Activated CD4-positive, alpha-beta T cell treated with anti-CD3 and anti-CD28 coated beads, Interleukin-2, amount 50 U/mL, for 4 hours (primary cell): ENCODE measurements around the gene NFATC2.
"Not testable (repeated sequence)": the region's sequence is repeated elsewhere in the genome, so short reads cannot be mapped to it uniquely, and the experiment has no call there.

ENCODE experiments used
- DNase-seq, 2 experiments: peaks; one replicate each; pipeline ENCODE4 v3.0.0-alpha.2; 2020

The NFATC2 gene

DNA sequence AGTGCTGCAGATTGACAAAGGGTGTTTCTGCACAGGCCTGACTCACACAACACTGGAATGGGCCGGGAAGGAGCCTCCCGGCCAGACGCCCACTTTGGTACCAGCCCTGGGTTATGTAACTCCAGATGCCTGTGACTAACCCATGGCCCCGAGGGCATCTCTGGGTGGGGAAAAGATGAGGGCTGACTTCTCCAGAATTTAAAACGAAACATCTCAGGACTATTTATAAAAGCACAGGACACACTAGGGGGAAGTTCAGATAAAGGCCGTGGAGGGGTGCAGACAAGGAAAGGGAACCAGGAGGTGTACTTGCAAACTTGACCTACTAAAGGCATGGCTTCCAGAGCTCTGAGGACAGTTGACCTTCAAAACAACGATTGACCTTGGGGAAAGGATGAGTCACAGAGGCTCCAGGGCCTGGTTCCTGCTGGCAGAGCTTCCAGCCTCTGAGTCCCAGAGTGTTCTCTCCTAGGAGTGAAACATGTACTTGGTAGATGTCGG lies 196.9 kb downstream of the NFATC2 start:
- DNase-seq = no peak

GRCh38 chr20:51343802-51344201 lies 198.7 kb downstream of the NFATC2 start:
- not testable (repeated sequence) for DNase-seq

DNA sequence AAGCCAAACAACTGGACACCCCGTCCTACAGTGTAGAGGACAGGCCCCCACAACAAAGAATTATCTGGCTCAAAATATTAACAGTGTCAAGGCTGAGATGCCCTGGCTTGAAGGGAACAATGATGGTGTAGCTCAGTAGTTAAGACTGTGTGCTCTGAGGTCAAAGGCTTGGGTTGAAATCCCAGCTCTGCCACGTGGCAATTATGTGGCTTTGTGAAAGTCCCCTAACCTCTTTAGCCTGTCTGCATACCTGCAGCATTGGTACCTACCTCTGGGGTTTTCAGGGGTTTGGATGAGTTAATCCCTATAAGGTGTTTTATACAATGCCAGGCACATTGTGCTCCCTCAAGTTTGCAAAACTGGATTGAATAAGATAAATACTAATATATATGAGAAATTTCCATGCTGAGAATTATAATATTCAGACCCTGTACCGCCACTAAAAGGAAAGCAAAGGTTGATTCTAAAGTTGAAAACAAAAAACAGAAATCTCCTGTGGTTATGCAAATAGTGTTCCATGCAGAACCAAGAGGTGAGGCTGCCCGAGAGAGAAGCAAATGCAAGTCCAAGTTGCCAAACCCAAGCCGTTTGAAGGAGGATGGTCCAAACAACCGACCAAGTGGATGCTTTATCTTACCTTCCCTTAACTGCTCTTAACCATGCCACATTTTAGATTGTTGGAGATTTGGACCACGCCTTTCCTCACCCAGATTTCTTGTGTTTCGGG lies 199.8 kb downstream of the NFATC2 start:
- no peak for DNase-seq

- DNase-seq = no peak
Measured at GRCh38 chr20:51341581-51341980, 200.9 kb downstream of the NFATC2 start.

DNA sequence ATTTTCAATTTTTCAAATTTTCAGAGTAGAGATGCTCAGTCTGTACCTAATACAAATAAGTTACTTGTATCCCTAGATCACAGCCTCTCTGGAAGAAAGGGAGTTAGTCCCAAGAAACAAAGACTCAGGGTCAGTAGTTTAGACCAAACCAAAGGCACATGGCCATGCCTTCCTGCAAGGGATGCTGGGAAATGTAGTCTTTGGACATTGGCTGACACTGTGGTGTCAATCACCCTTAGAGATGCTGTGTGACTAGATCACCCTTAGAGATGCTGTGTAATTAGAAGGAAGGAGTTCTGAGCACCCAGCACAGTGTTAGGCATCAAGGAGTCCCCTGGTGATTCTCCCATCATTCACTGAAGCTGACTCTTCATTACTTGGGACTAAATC lies 202.1 kb downstream of the NFATC2 start:
- no peak for DNase-seq

DNA sequence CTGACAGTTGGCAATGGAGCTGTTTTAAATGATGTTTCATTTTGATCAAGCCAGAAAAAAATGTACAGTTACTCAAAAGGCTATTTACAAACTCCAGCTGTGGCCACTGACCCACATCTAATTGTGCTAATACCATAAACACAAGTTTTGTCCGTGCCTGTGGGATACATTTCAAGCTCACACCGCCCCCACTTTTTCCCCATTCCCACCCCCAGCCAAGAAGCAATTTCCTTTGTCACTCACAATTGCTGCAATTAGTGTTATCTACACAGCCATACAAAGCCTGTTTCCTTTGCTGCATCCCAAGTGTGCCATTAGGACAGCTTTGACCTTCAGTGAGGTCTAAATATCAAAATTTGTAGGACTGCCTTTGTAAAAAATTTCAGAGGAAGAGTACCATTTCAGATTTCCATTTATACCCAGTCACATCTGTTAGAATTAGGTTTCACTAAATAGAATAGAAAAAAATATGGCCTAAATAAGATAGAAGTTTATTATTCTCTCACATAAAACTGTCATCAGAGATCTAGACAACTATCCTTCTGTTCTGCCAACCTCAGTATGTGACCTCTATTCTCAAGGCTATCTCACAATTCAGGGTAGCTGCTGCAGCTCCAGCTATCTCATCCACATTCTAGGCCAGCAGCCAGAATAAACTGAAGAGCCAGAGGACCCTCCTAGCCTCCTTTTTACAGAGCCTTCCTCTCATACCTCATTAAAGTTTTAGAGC lies 202.6 kb downstream of the NFATC2 start:
- DNase-seq = no peak

- no peak for DNase-seq
Measured at GRCh38 chr20:51338692-51339440, 203.7 kb downstream of the NFATC2 start.

DNA sequence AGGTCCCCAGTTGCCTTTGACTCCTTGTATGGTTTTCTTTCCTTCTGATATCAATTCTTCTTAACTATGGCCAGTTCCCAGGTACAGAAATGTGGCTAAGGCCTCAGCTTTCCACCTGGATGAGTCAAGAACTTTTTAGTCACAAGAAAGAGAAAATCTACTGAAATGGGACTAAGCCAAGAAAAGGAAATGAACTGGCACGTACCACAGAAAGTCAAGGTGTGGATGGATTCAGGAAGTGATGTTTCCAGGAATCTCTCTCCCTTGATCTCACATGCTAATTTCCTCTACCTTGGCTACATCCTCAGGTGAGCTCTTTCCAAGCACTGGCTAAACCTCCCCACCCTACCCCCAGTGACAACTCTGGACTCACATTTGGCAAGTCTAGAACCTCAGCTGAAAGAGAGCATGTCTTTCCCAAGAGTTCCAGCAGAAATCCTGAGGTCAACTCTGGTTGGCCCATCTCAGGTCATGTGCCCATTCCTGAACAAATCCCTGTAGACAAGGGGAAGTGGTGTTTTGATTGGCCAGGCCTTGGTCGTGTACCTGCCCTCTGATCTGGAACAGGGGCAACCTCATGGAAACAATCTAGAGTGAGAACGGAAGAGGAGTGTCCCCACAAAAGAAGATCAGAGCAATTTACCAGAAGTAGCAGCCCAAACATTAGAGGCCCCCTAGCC lies 205.3 kb downstream of the NFATC2 start:
- DNase-seq = no peak
